GM21529 (cell line): ENCODE results near the gene TMEM132C.

Experiments used
- ATAC-seq: cut with Tn5 transposase; IDR thresholded peaks from one replicate; pipeline ENCODE4 v1.9.1; 2021; ENCODE audit not compliant: unreplicated experiment

The TMEM132C gene

DNA sequence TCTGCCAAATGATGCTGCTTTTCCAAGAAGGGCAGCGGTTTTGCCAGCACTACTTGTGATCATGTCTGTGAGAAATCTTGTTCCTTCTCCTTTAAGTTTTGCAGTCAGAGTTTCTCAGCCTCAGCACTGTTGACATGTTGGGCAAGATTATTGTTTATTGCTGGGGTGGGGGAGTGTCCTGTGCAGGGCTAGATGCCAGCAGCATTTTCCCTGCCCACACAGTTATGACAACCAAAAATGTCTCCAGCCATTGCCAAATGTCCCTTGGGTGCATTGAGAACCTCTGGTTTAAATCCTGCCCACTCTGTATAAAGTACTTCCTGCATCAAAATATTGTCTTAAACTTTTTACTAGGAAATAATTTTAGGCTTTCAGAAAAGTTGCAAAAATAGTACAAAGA is 20.0 kb downstream of the TMEM132C start:
- no peak for ATAC-seq

DNA sequence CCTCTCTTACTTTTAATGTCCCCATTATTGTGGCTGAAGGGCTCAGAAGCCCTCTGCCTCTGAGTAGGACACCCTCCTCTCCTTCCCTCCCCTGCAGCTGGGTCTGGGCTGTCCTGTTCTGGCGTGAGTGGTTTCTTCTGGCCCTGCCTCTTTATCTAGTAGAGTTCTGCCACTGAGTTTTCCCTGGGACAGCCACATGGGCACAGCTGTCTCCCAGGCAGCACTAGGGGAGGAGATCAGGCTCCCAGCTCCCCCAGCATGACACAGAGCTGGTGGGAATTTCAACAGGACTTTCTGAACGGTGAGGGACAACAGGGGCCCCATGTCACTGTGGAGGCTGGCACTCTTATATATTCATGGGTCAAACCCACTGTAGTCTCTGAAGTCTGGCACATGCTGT is 21.4 kb downstream of the TMEM132C start:
- no peak for ATAC-seq

DNA sequence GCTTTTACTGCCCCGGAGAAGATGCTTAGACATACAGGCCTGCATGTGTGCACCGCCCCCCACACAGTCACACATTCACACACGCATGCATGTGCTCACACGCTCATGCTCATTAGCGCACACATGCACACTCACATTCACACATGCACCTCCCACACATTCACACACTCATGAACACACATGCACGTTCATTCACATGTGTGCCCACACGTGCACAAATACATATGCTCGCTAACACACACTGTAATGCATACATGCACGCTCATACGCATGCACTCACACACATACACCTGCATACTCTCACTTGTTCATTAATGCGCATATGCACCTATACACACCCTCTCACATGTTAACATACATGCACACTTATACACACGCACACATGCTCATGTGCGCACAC is 21.9 kb downstream of the TMEM132C start:
- ATAC-seq, result no peak

DNA sequence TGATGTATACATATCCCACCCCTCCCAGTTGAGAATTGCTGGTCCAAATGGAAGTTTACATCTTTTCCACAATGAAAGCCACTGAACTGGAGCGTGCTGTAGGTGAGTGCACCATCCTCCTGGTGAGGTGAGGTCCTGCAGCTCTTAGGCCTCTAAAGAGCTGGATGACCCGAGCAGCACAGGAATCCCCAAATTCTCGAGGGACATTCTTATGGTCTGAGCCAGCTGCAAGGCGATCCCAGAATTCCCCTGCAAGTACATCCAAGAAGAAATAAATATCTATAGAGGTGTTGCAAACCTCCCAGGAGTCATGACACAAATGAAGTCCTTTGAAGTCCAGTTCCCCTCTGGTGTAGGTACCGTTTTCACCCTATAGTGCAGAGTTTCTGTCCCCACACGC is 24.0 kb downstream of the TMEM132C start:
- no peak for ATAC-seq

DNA sequence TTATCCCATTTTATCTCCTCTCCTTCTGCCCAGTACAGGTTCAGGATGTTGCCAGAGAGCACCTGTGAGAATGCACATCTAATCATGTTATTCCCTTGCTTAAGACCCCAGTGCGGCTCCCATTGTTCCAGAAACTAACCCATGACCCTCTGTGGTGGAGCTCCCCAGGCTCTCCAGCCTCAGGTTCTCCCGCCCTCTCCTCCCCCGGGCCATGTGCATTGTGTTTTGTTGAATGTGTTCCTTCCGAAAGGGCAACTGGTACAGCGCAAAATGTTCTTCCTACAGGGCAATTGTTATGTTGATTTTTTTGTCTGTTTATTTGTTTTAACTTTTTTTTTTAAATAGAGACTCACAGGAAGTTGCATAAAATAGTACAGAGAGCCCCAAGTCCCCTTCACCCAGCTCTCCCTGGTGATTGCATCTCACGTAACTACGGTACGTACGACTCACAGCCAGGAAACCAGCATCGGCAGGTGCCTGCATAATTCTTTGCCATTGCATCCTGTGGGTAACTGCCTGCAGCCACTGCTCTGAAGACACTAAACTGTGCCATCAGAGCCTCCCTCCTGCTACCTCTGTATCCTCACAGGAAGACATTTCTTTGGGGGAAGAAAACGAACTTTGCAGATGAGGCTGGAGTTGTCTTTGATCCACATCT is 31.2 kb downstream of the TMEM132C start:
- no peak for ATAC-seq

DNA sequence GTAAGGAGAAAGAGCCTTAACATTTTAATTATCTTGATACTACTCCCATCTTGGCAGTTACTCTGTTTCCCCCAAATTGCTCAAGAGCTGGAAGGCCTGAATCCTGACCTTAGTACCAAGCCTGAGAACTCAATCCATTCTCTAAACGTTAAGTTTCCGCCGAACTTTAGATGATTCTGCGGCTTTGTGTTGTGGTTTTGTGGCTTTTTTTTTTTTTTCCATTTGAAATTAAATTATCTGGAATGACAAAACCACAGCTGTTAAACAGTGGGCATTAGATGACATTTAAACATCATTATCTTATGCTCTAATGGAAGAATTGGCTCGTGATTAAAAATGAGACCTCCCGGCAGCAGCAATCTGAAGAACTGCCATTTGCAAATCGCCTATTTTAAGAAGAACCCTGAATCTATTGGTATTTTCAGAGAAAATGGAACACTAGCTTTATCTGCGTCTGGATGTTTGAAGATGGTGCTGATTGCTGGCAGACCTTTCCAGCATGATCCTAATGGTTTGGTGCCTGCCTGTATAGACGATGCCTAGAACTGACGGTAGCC is 38.4 kb downstream of the TMEM132C start:
- no peak for ATAC-seq

DNA sequence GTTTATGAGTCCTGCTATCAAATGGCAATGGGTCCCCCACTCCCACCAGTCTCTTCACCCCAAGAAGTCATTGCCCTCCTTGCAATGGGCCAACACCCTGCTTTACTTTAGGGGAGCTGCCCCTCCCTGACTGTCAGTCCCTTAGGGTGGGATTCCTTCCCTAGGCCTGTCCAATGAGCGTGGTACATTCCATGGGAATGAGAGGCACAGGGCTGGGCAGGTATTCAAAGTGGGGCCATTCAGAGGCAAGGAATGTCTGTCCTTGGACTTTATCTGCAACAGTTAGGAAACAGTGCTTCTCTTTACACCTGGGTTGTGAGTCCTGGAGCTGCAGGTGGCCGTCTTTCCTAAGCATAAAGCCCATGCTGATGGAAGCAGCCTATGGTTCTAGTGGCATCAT is 40.8 kb downstream of the TMEM132C start:
- no peak for ATAC-seq

DNA sequence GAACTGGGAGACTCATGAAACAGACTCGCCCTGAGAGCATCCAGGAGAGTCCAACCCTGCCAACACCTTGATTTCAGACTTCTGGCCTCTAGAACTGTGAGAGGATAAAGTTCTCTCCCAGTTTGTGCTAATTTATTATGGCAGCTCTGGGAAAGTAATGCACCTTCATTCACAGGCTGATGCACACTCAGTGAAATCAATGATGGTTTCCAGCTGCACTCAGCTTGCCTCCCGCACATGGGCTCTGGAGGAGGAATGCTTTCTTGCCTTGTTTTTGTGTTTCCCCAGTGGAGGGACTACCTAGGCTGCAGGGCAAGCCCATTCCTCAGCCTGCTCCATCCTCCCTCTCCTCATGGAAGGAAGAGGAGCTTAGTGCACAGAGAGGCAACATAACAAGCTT is 45.7 kb downstream of the TMEM132C start:
- ATAC-seq, result no peak

DNA sequence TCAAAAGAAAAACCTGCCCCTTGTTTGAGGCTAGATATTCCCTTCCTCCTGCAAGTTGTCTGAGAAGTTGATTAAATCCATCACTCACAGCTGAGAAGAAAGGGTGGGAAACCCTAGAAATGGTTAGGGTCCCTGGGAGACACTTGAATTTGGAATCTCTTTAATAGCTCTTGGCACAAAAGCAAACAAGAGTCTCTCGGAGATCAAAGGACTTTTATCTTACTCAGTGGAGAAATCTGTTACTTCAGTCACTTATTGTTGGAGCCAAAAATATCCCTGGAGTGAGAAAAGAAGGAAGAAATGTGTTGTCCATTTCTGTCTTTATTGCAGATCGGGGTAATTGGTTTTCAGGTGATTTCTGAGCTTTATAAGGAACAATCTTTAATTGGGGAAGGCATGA is 47.0 kb downstream of the TMEM132C start:
- no peak for ATAC-seq

DNA sequence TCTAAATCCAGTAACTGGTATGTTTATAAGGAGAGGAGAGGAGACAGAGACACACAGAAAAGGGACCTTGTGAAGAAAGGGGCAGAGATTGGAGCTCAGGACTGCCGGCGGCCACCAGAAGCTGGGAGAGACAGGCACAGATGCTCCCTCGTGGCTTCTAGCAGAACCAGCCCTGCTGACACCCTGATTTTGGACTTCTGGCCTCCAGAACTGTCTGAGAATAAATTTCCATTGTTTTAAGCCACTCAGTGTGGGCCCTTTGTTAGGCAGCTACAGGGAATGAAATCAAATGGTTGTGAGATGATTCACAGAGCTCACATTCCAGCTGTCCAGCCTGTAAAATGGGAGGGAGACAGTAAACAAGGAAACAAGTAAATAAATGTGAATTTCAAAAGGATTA is 47.6 kb downstream of the TMEM132C start:
- ATAC-seq, result no peak

DNA sequence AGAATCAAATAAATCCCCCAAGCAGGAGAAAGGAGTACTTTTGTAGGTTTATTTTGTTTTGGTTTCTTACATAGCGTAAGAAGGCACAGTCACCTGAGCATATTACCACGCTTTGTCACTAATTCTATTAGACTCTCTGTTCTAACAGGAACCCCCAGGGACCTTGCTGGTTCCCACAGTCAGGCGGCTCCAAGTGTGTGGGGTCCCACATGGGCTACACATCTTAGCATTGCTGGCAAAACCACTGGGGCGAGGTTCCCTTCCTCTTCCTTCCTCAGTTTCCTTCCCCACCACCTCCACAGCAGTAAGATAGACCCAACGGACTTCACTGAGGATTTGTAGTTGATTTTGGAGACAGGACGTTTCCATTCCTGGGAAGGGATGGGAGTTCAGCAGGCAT is 49.1 kb downstream of the TMEM132C start:
- ATAC-seq, result no peak

DNA sequence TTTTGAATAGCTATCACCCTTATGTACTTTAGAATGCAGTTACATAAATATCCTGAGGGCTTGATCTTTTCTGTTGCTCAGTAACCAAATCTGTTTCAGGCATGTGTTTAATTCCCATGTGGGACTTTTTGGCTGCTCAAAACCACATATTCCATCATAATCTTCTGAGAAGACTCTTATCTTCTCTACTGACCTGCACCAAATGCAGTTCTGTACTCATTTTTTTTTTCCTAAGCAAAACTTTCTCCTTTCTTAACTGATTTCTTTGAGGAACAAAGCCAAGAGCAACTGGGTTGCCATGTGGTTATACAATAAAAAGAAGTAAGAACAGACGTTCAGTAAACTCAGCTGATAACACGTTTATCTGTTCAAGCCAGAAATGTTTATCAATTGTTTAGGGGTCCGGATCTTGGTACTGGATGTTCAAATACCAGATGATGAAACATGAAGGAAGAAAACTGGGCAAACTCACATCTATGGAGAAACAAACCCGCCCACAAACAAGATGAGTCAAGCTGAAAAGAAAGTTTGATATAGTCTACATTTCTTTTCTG is 50.1 kb downstream of the TMEM132C start:
- ATAC-seq, result no peak

DNA sequence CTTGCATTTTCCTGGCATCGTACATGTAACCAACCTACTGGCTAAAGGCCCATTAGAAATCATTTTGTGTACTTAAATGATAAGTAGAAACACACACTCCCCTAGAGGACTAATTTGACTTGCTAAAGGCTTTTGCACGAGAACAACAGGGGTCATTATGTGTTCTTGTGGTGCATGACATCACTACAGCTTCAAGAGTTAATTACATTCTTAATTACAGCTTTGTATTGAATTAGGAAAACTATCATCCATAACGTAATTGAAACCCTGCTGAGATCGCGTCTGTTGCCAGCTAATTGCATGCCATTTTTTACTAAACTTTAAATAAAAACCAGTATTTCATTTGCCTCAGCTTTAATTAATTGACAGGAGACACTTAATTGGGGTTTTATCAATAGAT is 51.4 kb downstream of the TMEM132C start:
- no peak for ATAC-seq

DNA sequence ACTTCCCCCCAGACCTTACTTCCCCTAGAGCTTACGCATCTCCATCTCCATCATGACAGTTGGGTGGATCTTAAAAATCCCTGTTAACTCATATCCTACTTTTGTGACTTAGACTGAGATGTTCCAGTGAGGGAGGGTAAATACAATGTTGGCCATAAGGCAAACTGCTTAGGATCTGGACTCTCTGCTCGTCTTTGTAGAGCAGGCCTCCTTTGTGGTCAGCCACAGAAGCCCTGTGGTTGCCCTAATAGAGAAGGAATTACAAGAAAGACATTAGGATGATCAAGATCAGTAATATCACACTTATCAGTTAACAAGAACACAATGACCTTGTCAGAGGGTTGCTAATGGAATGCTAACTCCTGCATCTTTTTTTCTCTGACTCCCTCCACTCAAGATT is 52.0 kb downstream of the TMEM132C start:
- ATAC-seq, result no peak

DNA sequence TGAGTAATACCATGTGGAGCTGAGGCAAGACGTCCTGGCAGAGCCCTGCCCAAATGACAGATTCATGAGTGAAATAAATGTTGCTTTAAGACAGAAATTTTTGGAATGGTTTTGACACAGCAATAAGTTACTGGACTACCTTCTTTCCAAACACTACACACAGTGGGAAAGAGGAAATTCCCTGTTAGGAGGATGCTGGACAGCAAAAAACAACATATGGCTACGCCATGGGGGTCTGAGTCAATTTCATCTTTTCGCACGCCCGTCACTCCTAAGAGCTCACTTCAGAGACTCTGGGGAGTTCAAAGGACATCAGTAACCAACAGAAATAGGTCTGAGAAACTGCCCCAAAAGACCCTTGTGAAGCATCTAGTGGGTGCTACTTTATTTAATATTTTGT is 55.4 kb downstream of the TMEM132C start:
- no peak for ATAC-seq

DNA sequence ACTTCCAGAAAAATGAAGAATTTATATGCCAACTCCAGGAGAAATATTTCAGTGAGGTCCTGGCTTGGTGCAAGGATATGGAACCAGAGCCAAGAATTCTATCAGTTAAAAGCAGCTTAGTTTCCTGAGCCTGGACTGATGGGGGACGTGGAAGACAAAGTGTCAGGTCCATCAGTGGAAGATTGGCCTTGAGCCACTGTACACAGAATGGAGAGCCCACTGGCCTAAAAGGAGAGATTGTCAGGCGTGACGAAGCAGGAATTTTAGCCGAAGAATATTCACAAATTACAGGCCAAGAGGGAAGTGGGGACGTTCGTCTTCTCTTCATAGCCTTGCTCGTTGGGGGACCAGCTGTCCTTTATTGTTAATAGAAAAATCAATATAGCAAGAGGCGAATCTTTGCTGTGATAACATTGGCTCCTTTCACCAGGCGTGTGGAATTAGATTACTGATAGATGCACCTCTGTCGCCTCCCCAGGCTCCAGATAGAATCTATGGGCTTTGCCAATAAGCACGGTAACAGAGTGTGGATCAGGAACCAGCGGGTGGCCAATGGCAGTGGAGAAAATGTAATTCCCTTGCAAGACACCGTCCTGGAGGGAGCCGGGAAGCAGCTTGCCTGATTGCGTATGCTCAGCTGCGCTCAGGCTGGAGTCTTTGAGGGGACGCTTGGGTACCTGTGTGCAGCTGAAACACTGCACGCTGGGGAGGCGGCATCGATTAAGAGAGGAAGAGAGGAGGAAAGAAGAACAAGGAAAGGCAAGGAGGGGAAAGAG is 56.4 kb downstream of the TMEM132C start:
- no peak for ATAC-seq

DNA sequence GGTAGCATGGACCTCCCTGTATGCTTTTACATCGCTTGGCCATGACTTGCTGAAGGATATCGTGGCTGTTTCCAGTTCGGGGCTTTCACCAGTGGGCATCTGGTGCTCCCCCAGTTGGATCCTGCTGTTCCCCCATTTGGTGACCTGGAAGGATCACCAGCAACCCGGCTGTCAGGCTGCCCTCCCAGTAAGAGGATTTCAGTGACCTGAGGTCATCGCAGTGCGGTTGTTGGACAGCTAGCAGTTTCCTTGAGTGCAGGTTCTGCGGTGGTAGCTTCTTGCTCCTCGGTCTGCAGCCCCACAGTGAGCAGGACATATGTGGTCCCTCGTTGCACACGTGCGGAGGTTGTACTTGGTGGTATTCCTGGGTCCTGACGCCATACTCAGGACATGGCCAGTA is 58.7 kb downstream of the TMEM132C start:
- ATAC-seq, result no peak

DNA sequence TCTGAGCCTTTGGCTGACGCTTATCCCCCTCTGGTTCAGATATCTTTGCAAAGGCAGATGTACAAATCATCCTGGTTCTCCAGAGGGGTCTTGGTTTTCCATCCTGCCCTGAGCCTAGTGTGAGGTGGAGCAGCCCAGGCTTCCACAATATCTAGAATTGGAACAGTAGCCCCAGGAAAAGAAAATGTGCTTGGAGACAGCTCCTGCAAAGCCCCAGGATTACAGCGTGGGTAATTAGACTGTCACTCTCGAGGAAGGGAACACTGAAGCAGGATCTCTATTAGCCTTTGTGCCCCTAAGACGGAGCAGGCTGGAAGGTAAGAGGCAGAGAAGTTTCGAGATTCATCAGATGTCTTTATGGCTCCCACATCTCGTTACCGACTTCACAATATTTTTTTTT is 59.4 kb downstream of the TMEM132C start:
- ATAC-seq, result no peak

DNA sequence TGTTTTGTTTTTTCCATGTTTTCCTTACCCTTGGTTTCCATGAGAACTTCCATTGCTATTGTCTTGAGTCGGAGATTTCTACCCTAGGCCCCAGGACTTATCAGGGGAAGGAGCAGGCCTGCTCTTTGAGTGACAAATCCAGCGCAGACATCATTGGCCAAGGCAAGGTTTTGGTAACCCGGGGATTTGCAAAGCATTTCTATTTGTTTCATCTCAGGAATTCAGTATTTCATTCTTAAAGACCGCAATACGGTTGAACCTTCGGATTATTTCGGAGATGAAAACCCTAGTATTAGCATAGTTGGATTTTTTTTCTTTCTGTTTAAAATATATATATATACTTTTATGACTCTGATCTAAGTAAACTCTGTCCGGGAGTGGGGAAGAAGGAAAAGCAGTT is 62.0 kb downstream of the TMEM132C start:
- no peak for ATAC-seq

DNA sequence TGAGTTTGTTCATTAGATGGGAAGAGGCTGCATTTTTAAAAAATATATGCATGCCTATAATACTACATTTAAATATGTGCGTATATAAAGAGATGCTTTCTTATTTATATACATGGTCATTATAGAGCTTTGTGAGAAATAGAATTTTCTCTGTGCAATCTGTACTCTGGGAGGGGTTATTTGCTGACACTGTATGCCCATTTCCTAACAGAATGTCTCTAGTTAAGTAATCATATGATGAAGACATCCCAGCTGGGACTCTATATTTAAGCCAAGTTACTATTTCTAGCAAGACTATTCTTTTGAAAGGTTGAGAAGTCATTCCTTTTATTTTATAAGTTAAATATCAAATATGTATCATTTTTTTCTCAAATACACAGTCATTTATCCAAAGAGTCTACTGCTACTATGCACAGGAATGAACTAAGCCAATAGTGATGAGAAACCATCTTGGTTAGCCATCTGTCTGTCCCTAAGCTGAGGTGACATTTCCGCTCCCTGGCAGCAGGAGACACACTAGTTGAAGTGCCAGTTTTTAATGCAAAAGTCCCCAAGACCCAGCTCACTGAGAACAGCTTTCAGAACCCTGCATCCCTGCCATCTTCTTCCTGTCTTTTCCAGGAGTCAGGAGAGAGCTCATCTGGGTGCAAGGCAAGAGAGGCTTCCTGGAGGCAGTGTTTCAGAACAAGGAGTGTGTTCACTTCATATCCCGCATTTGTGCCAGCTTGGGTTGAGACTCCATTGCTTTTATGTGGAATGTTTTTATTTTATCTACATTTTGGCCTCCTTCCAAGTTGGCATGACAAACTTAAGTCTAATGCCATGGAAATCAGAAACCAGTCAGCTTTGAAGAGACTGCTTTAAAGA is 69.5 kb downstream of the TMEM132C start:
- no peak for ATAC-seq

DNA sequence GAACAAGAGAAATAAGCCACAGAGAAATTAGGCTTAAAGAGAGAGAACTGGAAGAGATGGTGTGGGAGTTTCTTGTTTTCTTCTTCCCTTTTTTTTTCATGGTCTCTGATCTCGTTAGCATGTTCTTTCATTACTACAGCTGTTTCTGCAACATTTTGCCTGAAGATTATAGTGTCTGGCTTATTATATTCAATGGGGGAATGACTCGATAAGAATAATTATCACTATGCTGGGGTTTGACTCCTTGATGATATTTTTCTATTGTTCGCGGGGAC is 70.0 kb downstream of the TMEM132C start:
- no peak for ATAC-seq
